CD4-positive, alpha-beta T cell treated with Interleukin-6 at 100 ng/mL for 8 hours (primary cell): ENCODE data around the gene NFASC.

Source experiments
- DNase-seq: peaks from one replicate; pipeline ENCODE4 v3.0.0-alpha.2; 2020; ENCODE audit warnings: mixed read lengths, low spot score

The NFASC gene

DNA sequence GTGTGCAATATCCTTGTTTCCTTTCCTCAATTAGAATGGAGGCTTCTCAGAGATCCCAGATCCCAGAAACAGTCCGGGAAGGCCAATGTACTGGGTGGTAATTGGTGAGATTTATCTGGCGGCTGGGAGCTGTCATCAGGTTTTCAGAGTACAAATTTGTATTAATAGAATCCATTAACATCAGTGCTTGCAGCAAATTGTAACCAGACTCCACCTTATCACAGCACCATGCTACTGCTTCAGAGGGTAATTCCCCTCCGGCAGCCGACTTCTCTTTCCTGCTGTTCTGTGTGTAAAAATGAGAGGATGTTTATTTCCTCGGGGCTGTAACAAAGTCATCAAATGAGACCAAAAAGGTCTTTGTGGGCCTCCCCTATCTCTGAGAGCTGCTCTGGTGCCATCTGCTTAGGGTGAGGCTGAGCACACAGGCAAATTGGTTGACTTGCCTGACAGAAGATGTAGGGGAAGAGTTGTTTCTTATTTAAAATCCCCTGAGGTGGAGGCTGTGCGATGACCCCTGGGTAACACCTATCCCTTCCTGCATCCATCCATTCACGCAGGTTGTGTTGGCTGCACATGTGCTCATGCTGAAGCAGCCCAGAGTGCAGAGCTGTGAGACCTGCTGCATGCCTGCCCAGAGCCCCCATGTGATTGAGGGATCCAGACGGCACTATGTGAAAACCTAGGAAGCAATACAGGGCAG is 19.2 kb downstream of the NFASC start:
- no peak for DNase-seq

DNA sequence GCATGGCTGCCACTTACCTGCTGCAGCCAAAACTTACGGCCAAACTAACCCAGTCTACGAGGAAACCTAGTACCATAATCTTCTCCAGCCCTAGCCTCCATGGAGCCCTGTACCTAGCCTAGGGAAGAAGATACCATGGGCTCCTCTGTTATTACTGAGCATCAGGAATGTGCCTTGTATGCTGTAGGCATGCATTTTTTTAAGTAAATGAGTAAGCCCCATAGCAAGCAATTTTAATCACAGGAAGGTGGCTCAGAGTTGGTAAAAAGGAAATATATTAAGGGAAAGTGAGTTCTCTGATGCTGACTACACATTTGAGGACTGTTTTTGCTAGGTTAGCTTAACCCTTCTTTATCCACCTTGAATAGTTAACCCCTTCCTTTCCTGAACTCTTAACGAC is 21.2 kb downstream of the NFASC start:
- no peak for DNase-seq

DNA sequence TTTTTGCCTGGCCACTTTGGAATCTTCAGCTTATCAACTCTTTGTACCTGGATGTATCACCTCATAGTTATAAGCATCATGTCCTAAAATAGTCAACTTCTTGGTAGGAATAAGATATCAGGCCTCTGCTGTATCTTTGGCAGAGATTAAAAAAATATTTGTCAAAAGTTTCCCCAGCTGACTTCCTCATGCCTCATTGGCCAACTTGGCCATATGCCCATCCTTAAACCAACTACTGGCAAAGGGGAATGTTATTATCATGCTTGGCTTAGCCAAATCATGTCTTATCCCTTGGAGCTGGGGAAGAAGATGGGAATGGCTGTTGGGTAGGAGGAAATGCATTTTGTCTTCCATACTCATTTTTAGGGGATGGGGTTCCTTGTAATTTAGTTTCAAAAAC is 23.4 kb downstream of the NFASC start:
- DNase-seq = no peak

DNA sequence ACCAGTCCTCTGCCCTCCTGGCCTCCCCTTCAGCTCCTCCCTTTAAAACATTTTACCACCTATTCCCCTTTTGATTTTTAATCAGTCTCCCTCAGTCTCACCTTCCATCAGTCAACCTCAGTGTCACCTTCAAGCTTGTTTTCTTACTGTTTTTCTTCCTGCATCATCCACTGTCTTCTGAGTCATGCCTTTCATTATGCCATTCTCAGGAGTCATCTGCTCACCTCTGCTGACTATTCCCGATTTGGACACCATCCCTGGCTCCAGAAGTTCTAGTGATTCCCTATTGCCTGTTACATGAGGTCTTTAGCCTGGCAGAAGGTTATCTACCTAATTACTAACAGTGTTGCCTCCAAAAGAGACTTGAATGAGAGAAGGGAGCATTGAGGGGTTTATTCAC is 23.9 kb downstream of the NFASC start:
- no peak for DNase-seq

DNA sequence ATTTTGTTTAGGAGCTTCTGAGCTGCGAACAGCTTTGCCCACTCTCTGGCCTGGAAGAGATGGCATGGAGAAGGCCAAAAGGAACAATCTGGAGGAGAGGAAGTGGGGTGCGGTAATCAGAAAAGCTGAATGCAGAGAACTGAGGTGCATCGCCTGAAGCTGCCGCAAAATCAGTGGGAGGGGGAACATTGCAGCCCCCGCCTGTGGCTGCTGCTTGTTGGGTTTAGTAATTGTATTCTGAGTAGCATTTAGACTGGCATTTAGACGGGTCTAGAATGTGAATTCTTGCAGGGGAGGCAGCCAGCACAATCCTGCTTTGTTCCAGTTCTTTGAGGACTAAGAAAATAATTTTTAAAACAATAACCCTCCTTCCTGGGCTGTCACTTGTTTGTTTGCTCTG is 25.4 kb downstream of the NFASC start:
- no peak for DNase-seq

DNA sequence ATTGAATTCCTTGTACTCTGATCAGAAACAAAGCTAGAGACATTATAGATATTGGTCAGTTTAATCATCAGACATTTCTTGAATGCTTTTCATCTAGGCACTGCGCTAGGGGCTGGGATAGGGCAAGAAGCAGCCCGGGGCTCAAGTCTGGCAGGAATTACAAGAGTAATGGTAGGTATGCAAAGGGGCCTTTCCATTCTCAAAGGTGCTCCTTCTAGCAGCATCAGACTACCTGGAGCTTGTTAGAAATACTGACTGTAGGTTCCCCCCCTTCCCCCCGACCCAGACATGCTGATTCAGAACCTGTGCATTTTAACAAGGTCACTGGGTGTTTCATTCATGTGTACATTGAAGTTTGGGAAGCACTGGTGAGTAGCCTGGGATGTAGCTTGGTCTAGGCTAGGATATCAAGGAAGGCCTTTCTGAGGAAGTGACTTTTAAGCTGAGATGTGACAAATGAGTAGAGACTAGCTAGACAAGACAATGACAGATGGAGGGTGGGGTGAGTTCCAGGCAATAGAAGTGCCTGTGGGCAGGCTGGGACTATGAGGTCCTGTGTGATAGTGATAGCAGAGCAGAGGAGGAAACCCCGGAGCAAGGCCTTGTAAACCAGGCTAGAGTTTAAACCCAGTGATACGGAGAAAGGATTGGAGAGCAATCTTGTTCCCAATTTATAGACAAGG is 26.3 kb downstream of the NFASC start:
- no peak for DNase-seq

DNA sequence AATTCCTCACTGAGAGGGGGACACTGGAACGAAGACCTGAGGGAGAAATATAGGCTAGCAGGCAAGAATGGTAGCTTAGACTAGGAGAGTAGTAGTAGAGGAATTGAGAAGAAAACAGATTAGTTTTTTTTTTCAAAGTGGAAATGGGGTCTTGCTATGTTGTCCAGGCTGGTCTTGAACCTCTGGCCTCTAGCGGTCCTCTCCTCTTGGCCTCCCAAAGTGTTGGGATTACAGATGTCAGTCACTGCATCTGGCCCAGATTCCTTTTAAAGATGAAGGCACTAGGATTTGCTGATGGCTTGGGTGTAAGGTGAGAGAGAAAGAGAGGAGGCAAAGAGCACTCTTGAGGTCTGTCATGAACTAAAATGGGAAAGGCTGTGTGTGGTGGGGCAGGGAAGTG is 30.1 kb downstream of the NFASC start:
- DNase-seq = no peak

DNA sequence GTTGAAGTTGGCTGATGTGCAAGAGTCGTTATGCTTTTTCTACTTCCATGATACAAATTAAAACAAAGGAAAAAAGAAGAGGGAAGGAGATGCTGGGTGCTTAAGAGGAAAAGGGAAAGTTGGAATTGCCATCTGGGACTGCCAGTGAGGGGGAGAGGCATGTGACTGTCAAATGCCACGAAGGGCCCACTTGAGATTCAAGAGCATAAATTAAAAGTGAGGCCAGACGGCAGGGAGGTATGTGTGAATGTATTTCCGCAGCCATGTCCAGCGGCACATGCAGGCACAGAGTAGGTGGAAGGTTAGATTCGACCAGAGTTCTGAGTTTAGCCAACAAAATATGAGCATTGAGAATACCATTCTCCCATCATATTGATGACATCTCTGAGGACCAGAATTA is 32.0 kb downstream of the NFASC start:
- DNase-seq = no peak

DNA sequence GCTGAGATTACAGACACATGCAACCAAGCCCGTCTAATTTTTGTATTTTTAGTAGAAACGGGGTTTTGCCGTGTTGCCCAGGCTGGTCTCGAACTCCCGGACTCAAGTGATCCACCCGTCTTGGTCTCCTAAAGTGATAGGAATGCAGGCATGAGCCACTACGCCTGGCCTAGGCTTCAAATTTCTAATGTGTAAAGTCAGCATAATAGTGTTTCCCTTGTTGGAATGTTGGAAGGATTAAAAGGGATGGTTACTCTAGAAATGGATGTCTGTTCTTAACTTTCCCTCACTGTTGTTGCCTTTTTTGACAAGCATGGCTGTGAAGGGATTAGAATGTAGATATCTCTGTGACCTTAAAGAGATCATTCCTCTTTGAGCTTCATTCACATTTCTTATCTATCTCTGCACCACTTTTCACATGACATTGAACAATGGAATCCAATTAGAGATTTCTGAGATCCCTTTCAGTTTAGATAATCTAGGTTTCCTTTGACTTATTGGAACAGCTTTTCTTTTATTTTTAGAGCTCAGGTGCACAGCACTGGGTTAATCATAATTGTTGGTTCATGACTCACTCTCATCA is 33.7 kb downstream of the NFASC start:
- DNase-seq = no peak

DNA sequence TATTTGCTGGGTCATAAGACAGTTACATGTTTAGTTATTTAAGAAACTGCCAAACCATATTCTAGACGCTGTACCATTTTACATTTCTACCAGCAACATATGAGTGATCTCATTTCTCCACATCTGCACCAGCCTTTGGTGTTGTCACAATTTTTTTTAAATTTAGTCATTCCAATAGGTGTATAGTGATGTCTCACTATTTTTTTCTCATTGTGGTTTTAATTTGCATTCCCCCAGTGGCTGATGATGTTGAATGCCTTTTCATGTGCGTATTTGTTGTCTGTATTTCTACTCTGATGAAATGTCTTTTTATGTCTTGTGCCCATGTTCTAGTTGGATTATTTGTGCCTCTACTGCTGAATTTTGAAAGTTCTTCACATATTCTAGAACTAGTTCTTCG is 38.4 kb downstream of the NFASC start:
- DNase-seq = no peak

DNA sequence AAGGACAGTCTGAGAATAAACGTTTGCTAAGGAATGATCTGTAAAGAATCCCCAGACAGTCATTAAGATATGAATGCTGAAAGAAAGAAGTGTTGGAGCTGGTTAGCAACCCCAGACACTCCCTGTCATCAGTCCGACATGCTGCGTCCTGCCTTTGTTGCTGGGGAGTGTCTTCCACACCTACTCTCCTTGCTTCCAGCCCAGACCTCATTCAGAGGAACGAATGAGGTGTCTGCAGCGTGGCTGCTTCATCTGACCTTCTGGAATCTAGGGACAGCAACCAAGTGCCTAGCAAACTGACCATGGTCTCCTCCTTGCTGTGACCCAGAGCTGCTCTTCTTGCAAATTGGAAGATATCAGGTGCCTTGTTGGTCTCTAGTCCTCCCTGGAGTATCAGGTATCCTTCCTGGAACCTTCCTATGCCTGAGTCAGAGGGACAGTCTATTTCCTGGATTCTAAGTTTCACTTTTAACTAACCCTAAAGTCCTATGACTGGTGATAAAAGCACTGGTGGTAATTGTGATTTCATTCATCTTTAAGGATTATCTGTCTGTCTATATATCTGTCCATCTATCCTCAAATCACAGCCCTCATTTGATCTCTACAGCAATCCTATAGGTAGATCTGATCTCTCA is 45.3 kb downstream of the NFASC start:
- DNase-seq = no peak

DNA sequence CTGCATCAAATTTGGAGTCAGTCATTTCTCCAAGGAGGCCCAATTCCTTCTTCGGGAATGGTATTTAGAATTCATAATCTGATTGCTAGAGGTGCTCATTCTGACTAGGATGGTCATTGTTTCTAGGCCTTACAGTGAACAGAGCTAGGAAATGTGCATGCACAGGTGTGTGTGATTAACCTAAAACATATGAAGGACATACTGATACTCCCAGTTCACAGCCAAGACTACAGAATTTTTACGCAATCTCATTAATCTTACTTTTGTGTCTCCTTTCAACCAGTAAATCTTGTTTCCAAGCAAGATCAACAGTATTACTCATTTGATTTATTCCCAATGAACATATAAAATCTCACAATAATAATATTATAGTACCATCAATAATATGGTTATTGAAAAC is 47.1 kb downstream of the NFASC start:
- DNase-seq = no peak

DNA sequence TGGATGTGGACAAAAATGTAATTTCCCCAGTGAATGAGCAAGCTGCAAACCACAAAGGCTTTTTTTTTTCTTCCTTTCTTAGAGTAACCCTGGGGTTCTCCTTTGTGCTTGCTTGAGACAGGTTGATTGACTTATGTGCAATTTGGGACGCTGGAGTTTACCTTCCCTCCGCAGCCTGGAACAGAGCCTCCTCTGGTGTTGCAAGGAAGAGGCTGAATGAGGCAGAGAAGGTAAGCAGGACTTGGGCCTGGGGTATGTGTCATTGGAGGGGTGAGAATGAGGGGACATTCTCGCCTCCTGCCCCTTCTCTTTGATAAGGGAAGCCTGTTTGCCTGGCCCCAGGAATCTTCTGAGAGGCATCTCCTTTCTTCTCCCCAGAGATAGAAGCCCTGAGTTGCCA is 49.8 kb downstream of the NFASC start:
- DNase-seq = no peak

DNA sequence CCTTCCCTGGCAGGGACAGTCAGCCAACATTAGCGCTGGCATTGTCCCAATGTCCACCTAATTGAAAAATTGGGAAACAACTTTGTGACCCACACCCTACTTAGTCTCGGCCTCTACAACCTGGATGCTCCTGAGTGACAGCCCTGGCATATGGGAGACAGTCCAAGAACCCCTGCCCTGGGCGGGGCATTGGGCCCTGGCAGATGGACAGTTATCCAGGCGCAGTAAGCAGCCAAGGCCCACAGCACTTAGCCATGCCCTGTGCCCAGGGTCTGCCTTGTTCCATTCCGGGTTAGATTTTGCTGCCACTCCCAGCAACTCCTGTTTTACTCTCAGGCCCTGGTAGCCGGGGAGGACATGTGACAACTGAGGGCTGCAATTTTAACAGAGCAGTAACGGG is 50.3 kb downstream of the NFASC start:
- DNase-seq = no peak

DNA sequence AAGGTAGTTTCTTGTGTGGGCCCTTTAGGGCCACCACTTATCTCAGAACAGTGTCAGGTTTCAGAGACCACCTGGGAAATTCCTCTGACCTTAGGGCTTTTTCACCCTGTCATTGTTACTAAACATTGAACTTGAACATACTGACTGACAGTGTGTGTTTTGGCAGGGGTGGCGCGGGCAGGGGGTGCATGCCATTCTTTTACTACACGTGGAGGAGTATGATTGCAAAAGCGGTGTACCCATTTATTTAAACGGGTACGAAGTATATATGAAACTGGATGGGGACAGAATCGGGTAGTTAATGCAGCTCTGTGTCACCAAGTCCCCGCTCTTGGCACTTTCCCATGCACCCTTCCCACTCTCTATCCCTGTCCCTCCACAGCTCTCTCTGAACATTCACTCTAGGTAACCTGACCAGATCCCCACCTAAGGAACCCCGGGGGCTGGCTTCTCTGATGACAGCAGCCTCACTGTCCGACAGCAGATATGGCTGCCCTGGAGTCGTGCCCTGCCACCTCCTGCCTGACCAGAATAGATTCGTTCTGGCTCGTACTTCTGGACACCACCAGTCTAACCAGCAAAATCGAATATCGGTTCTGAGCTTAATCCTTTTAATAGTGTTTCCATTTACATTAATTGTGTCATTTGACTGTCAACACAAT is 51.3 kb downstream of the NFASC start:
- no peak for DNase-seq

DNA sequence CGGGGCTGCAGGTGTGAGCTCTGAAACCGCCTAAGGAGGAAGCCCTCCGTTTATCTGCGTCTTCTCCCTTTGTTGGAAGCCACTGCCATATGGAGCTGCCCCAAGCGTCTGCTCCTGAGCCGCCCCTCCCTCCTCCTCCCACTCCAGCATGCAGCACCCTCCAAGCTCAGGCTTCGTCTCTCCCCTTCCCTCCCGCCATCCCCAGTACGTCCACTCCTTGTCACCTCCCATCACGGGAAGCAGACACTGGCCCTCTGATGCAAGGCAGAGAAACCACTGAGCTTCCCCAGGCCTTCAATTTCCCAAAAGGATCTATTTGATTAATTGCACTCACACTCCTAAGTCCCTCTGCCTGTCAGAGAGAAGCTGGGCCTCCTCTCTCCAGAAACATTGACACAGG is 52.5 kb downstream of the NFASC start:
- DNase-seq = no peak

DNA sequence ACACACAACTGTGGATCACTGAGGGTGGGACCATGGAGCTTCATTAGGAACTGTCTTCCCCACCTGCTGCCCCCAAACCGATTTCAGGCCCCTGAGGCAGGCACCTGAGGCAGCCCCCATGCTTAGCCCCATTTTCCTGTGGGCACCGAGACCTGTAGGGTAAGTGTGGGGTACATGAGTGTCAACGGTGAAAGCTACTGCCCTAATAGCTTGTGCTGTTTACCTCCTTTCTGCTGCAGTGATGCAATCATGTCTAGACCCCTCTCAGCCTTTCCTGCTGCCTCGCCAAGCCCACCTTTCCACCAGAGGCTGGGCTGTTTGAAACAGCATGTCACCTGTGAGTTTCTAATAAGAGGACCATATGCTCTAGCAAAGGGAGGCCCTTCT is 53.0 kb downstream of the NFASC start:
- DNase-seq = no peak

DNA sequence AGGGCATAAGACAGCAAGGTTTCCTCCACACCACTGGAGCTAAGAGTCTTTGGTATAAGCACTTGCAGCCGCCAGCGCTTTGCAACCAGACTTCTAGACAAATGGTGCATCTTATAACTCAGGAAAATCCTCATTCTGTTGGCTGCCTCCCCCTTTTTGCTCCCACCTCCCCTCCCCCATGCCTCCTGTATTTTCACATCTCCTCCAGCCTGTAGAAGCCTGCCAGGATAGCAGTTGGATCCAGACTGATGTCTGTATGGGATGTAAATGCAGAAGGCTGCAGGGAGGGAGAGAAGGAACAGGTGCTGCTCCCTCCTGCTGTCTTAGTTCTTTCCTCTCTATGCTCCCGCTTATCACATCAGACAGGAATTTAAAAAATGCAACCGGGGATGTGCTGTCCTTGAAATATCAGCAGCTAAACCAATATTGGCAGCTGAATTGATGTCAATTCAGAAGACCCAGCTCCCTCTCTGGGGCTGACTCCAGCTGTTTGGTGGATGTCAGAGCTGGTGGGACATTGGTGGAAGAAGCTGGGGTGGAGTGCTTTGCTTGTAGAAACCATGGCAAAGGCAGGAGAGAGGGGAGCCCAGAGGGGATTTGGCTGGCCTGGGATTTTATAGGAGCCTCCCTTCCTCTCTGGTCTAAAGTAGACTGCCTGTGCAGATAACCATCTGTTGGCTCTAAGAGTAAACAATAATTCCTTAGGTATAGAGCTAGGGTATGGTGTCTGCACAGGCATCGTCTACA is 53.5 kb downstream of the NFASC start:
- DNase-seq = no peak

DNA sequence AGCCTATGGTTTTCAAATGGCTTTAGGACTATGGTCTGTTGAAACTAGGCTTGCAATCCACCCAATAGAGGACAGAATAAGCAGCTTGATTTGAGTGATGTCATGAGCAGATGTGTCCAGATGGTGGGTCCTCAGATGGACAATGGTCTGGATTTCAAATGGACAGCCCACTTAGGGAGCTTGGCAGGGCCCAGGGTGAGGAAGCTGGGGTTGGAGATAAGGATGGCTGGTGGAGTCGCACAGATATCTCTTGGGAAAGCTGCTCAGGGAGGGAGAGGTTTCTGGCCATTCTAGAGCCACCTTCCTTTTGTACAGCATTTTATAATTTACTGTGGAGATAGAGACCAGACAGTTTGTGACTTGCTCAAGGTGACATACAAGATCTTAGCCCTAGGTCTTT is 55.0 kb downstream of the NFASC start:
- DNase-seq = no peak

DNA sequence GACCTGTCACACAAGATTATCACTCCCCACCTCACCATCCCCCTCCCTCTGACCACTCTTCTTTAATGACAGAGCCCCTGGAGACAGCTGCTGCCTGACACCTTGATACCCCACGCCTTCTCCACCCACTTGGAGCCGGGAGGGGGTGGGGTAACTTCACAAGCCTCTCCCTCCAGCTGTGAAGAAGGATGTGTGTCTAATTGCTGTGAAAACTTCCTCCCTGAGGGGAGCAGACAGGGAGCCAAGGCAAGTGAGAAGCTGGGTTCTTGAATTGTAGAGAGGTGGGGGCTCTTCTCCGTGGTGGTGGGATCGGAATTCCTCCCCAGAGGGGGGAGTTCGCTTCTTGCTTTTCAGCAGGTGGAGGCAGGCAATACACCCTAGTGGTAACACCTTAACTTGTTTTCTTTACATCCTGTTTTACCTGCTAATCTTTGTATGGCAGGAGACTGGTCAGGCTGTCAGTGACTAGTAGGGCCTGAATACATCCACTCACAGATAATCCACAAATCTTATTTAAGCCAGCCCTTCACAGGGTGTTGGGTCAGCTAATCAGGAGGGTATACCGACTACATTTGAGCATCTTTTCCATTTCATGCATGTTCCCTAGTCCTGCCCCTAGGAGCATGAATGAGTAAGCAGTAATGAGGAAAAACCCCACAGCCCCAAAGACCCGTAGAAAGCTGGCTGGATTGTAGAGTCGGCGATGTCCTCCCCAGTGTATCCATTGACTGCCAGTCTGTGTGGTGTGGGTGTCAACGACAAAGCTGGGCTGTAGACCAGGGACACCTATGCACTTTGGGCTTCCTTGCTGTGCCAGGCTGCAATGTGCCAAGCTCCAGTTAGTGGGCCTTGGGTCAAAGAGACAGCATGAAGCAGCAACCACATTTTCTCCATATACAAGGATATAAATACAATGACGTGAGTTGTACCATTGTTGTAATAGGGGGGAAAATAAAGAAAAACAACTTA is 57.3 kb downstream of the NFASC start:
- DNase-seq = no peak
